ENCODE measurements around the gene CX3CL1. TPM values are rescaled to one million over a fixed set of nuclear protein-coding genes. Genes with fewer than 3 reads are reported as not detected.
A peak's percentile ranks its signal among the peaks of the same experiment; 100 is the strongest.

The CX3CL1 gene
- total and polyA plus RNA-seq, 2 of the 13 experiments (the other 11 are each of a cell fraction or from before 2014, with no cell fraction given): 57.3 to 60.8 TPM

DNA sequence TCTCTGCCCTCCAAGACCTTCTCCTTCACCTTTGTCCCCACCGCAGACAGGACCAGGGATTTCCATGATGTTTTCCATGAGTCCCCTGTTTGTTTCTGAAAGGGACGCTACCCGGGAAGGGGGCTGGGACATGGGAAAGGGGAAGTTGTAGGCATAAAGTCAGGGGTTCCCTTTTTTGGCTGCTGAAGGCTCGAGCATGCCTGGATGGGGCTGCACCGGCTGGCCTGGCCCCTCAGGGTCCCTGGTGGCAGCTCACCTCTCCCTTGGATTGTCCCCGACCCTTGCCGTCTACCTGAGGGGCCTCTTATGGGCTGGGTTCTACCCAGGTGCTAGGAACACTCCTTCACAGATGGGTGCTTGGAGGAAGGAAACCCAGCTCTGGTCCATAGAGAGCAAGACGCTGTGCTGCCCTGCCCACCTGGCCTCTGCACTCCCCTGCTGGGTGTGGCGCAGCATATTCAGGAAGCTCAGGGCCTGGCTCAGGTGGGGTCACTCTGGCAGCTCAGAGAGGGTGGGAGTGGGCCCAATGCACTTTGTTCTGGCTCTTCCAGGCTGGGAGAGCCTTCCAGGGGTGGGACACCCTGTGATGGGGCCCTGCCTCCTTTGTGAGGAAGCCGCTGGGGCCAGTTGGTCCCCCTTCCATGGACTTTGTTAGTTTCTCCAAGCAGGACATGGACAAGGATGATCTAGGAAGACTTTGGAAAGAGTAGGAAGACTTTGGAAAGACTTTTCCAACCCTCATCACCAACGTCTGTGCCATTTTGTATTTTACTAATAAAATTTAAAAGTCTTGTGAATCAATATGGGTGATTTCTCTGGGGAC is 12.2 kb downstream of the CX3CL1 start (continued):
- TF ChIP-seq, protein P1, sequence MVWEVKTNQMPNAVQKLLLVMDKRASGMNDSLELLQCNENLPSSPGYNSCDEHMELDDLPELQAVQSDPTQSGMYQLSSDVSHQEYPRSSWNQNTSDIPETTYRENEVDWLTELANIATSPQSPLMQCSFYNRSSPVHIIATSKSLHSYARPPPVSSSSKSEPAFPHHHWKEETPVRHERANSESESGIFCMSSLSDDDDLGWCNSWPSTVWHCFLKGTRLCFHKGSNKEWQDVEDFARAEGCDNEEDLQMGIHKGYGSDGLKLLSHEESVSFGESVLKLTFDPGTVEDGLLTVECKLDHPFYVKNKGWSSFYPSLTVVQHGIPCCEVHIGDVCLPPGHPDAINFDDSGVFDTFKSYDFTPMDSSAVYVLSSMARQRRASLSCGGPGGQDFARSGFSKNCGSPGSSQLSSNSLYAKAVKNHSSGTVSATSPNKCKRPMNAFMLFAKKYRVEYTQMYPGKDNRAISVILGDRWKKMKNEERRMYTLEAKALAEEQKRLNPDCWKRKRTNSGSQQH (CRISPR knock-in tag; IDR thresholded peaks at IDR 0.05; ENCODE audit: low read depth): 0 out of 2 replicates have a peak, but pooled peaks have one; percentile 42
- TF ChIP-seq ZNF776 (CRISPR knock-in tag; IDR thresholded peaks at IDR 0.05) (peak; percentile 83; the same call in 1 of the 2 replicates), ZNF781 (CRISPR knock-in tag; IDR thresholded peaks at IDR 0.05; ENCODE audit: borderline replicate concordance, not compliant biosample characterization) (no peak), PHF21A (CRISPR knock-in tag; IDR thresholded peaks at IDR 0.05) (peak; percentile 16; the same call in 1 of the 2 replicates), ZNF274 (CRISPR knock-in tag; IDR thresholded peaks at IDR 0.05) (peak; percentile 35; the same call in 1 of the 2 replicates), MTA1 (CRISPR knock-in tag; IDR thresholded peaks at IDR 0.05; ENCODE audit: borderline replicate concordance) (peak; percentile 15; the same call in 1 of the 2 replicates), ISX (CRISPR knock-in tag; conservative IDR thresholded peaks at IDR 0.05) (no peak), KDM2A (CRISPR knock-in tag; IDR thresholded peaks at IDR 0.05; ENCODE audit: borderline replicate concordance, low read depth) (peak; percentile 91), ZNF841 (CRISPR knock-in tag; IDR thresholded peaks at IDR 0.05; ENCODE audit: borderline replicate concordance) (peak; percentile 72; the same call in 1 of the 2 replicates), CBX5 (CRISPR knock-in tag; IDR thresholded peaks at IDR 0.05; ENCODE audit: borderline replicate concordance) (no peak), SP4 (CRISPR knock-in tag; IDR thresholded peaks at IDR 0.05) (peak; percentile 55), FLYWCH1 (CRISPR knock-in tag; IDR thresholded peaks at IDR 0.05) (no peak), ZNF430 (CRISPR knock-in tag; IDR thresholded peaks at IDR 0.05) (peak; percentile 20; the same call in 1 of the 2 replicates), NCOA1 (CRISPR knock-in tag; IDR thresholded peaks at IDR 0.05) (no peak), ZNF326 (CRISPR knock-in tag; IDR thresholded peaks at IDR 0.05; ENCODE audit: borderline replicate concordance) (peak; percentile 99), AHR (CRISPR knock-in tag; IDR thresholded peaks at IDR 0.05) (0 out of 2 replicates have a peak, but pooled peaks have one; percentile 45), SMAD3 (CRISPR knock-in tag; IDR thresholded peaks at IDR 0.05) (no peak; the same call in 1 of the 2 replicates), ARHGAP35 (CRISPR knock-in tag; IDR thresholded peaks at IDR 0.05; ENCODE audit: borderline replicate concordance) (no peak), ZNF615 (CRISPR knock-in tag; IDR thresholded peaks at IDR 0.05; ENCODE audit: borderline replicate concordance) (peak; percentile 83; the same call in 1 of the 2 replicates), ZMAT3 (CRISPR knock-in tag; conservative IDR thresholded peaks at IDR 0.05) (0 out of 2 replicates have a peak, but pooled peaks have one; percentile 58), MAF1 (CRISPR knock-in tag; IDR thresholded peaks at IDR 0.05; ENCODE audit: borderline replicate concordance) (no peak), AKAP8 (CRISPR knock-in tag; IDR thresholded peaks at IDR 0.05) (peak; percentile 97), SIN3B (IDR thresholded peaks at IDR 0.05; ENCODE audit: low read length) (no peak)
- TF ChIP-seq, protein P2, sequence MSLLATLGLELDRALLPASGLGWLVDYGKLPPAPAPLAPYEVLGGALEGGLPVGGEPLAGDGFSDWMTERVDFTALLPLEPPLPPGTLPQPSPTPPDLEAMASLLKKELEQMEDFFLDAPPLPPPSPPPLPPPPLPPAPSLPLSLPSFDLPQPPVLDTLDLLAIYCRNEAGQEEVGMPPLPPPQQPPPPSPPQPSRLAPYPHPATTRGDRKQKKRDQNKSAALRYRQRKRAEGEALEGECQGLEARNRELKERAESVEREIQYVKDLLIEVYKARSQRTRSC (CRISPR knock-in tag; IDR thresholded peaks at IDR 0.05; ENCODE audit: low read depth): no peak

Measured in HepG2 (cell line).